ENCODE measurements around the gene ZNF22. TPM values are rescaled to one million over a fixed set of nuclear protein-coding genes. Genes with fewer than 3 reads are reported as not detected.

The ZNF22 gene
- total RNA-seq, 6 experiments from 2014 or later = 10.3 to 25.2 (median 12.2) TPM

DNA sequence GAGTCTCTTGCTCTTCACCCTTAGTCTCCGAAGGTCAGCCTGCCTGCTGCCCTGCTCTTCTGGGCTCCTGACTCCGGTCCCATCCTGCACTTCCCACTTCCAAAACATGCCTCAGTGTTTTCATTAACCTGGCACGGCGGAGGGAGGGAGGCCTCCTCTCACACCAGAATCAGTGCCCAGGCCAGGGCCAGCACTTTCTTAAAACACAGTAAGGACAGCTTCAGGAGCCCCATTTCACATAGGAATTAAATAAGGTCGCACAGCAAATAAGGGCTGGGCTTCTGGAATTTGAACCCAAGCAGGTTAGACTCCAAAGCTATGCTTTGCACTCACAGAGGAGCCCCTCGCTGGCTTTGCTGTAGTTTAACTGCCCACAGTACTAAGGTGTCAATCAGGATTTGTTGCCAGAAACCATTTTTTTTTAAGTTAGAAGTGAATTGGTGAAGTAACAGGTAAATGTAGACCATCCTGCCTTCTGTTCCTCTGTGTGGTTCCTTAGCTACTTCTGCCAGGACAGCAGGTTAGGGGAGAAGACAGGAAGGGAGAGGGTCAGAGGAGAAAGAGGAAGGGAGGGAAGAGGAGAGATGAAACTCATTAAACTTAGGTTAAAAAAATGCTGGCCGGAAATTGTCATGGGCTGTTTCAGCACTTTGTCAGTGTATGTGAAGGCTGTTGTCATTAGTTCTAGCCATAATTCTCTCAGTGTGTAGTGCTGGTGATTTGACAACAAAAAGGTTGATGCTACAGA is 40.1 kb upstream of the ZNF22 start:
- TF ChIP-seq, protein P1, sequence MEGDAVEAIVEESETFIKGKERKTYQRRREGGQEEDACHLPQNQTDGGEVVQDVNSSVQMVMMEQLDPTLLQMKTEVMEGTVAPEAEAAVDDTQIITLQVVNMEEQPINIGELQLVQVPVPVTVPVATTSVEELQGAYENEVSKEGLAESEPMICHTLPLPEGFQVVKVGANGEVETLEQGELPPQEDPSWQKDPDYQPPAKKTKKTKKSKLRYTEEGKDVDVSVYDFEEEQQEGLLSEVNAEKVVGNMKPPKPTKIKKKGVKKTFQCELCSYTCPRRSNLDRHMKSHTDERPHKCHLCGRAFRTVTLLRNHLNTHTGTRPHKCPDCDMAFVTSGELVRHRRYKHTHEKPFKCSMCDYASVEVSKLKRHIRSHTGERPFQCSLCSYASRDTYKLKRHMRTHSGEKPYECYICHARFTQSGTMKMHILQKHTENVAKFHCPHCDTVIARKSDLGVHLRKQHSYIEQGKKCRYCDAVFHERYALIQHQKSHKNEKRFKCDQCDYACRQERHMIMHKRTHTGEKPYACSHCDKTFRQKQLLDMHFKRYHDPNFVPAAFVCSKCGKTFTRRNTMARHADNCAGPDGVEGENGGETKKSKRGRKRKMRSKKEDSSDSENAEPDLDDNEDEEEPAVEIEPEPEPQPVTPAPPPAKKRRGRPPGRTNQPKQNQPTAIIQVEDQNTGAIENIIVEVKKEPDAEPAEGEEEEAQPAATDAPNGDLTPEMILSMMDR (IDR thresholded peaks at IDR 0.05) = no peak
- no peak for TF ChIP-seq POLR2A (IDR thresholded peaks at IDR 0.05)
- Histone ChIP-seq H3K4me1 (peaks cover 0 to 64% (median 15%) of the 10 kb centered on the region in 4 donors), H3K4me3 (peak overlapping the region; percentile 66 to 86 (median 81)), H3K9me3 (no peaks in the 10 kb centered on the region), H3K27me3 (no peaks in the 10 kb centered on the region), H3K36me3 (no peaks in the 10 kb centered on the region), H3K27ac (peak overlapping the region; percentile 12 to 73 (median 71))
- intact Hi-C loops (cut with DNase I) = no loop called here
- ATAC-seq (no peak), DNase-seq (peak in 1 of 3 donors; percentile 51)
- WGBS (ENCODE audit: insufficient coverage, low coverage, low lambda C conversion rate, missing lambda C conversion rate) = 51% methylated on average over 2 of the region's 7 CpGs

DNA sequence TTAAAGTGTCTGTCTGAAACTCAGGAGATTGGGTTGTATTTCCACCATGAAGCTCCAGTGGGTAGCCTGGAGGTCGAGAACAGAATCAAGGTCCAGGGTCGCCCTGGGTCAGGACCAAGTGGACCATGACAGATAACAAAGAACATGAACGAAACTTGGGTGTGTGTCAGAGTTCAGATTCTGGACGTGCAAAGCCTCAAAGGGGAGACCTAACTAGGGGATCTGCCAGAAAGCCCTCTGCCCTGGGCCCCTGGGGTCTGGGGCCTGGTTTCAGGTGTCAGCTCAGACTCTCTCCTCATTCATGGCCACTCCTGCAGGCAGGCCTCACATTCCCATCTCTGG is 39.5 kb upstream of the ZNF22 start:
- Histone ChIP-seq H3K9me3 (no peaks in the 10 kb centered on the region), H3K4me1 (peaks cover 0 to 67% (median 15%) of the 10 kb centered on the region in 4 donors), H3K4me3 (peak overlapping the region in 1 of 3 donors; percentile 81), H3K36me3 (no peaks in the 10 kb centered on the region), H3K27ac (peak overlapping the region; percentile 12 to 73 (median 71)), H3K27me3 (no peaks in the 10 kb centered on the region)
- TF ChIP-seq, protein P1 (IDR thresholded peaks at IDR 0.05) = no peak
- TF ChIP-seq POLR2A (IDR thresholded peaks at IDR 0.05) = no peak
- peak in 1 of 3 donors; percentile 44 for DNase-seq
- WGBS (ENCODE audit: insufficient coverage, low coverage, low lambda C conversion rate, missing lambda C conversion rate) = 15% methylated on average over 4 of the region's 4 CpGs
- ATAC-seq = no peak
- intact Hi-C loops (cut with DNase I) = no loop called here

DNA sequence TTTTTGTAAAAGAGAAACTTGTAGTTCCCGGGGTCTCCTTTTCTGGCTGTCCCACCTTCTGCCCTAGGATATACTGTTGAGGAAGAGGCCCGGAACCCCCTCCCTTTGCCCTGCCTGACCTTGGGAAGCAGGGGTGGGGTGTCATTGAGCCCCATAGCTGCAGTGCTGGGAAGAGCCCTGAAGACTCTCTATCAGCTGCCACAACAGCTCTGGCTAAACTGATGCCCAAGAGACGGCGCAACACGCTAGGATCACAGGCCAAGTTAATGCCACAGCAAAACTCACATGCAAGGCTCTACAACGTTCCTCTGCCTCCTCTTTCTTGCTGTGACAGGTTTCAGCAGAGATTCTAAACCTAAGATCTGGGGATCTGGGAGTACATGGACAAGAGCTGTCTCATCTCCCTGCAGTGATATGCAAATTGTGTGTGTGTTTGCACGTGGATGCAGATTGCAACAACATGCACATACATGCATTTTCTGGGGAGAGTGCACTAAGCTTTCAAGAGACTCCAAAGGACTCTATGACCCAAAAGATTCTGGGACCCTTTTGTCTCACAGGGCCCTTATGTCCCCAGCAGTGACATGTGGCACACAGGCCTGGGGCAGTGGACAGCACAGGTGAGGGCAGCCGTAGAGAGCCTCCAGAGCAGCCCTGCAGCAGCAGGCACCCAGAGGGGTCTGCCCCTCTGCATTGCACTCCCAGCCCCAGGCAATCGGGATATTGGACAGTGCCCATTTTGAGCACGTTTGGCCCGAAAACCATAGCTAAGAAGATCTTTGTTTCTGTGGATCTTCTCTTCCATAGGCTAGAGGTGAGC is 38.6 kb upstream of the ZNF22 start:
- intact Hi-C loops (cut with DNase I) = no loop called here
- peak in 1 of 3 donors; percentile 41 for DNase-seq
- no peaks in the 10 kb centered on the region for H3K27me3 ChIP-seq
- no peak for ATAC-seq
- peaks cover 0 to 70% (median 17%) of the 10 kb centered on the region in 4 donors for H3K4me1 ChIP-seq
- H3K27ac ChIP-seq = no peak overlapping the region
- WGBS (ENCODE audit: insufficient coverage, low coverage, low lambda C conversion rate, missing lambda C conversion rate) = 62% methylated on average over 7 of the region's 11 CpGs
- H3K9me3 ChIP-seq = no peaks in the 10 kb centered on the region
- no peaks in the 10 kb centered on the region for H3K36me3 ChIP-seq
- no peak overlapping the region for H3K4me3 ChIP-seq
- TF ChIP-seq POLR2A (IDR thresholded peaks at IDR 0.05) = no peak
- TF ChIP-seq, protein P1 (IDR thresholded peaks at IDR 0.05) = no peak

DNA sequence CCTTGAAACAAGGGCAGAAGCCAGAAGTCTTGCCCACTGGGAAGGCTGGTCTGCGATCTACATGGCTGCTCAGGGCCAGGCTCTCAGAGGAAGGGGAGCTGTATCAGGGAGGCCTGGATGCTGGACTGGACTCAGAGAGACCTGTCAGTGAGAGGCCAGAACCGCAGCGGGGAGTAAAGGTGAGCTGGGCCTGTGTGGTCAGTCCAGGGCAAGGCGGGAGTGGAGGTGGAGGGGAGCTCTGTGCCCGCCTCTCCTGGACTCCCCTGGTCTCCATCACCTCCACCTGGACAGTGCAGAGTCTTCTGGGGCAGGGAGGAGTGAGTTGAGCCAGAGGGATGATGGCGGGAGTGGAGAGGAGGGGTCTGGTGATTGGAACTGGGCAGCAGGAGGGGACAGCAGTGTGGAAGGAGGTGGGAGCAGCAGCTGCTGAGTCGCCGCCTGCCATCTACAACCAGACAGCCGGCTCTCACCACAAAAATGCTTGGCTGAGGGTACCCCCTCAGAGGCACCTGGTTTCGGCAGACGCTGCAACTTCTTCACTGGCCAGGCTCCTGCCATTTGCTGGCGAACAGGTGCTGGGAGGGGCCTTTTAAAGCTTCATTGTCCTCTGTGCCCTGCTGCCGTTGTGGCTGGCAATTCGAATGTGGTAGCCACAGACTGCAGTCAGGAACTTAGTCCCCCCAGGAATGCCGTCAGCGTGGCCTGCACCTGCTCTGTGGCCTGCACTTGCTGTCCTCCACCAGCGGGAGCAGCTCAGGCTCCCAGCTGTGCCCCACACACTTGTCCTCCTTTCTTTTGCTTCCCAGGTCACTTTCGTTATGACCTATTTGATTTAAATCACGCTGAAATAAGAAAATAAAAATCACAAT is 37.6 kb upstream of the ZNF22 start:
- WGBS (ENCODE audit: insufficient coverage, low coverage, low lambda C conversion rate, missing lambda C conversion rate) = 67% methylated on average over 8 of the region's 19 CpGs
- TF ChIP-seq, protein P1 (IDR thresholded peaks at IDR 0.05) = peak in 1 of 4 donors; percentile 25
- no peak for TF ChIP-seq POLR2A (IDR thresholded peaks at IDR 0.05)
- peak in 2 of 3 donors; percentile 31 to 34 for DNase-seq
- intact Hi-C loops (cut with DNase I) = no loop called here
- Histone ChIP-seq H3K36me3 (no peaks in the 10 kb centered on the region), H3K4me3 (no peak overlapping the region), H3K9me3 (no peaks in the 10 kb centered on the region), H3K4me1 (peaks cover 0 to 74% (median 17%) of the 10 kb centered on the region in 4 donors), H3K27ac (peak overlapping the region; percentile 50 to 67 (median 62)), H3K27me3 (no peaks in the 10 kb centered on the region)
- peak in 1 of 4 donors; percentile 25 for ATAC-seq
